K562 treated with DMSO at 1 percent for 24 hours (cell line): ENCODE results near the gene PRAMEF18. TPM values are rescaled to one million over a fixed set of nuclear protein-coding genes. Genes with fewer than 3 reads are reported as not detected.

Experiments
- total RNA-seq: library from RNA; unstranded; fragments of 300-600 nt; gene quantifications from 2 replicates; pipeline ENCODE4 v1.2.3, GENCODE V29; 2022; ENCODE audit warnings: low read depth; ENCODE audit not compliant: insufficient read depth

PRAMEF18 gene
- total RNA-seq, result not detected in 2 replicates

DNA sequence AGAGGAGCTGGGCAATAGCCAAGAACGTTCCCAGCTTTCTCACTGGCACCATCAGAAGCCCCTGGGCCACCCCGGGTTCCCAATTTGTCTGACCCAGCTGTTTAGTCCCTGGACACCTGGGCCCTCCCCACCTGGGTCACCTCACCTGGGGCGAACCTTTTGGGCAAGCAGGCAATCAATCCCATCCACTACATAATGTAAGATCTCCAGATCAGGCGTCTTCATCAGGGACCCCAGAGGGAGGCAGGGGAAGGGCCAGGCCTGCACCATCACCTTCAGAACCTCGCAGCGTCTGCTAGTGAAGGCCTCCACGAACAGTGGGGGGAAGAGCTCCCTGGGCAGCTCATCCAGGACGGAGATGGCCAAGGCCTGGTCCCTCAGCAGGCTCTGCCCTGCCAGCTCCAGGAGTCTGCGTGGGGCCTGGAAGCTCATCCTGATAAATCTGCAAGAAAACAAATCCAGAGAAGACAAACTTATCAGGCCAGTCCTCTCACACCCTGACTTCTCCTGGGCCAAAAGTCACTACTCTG is at the start of gene PRAMEF18:
TSS of gene PRAMEF18 (minus strand) at position 480 of the 530 bp plus-strand sequence. CDS start at position 432, 48 bp downstream.

DNA sequence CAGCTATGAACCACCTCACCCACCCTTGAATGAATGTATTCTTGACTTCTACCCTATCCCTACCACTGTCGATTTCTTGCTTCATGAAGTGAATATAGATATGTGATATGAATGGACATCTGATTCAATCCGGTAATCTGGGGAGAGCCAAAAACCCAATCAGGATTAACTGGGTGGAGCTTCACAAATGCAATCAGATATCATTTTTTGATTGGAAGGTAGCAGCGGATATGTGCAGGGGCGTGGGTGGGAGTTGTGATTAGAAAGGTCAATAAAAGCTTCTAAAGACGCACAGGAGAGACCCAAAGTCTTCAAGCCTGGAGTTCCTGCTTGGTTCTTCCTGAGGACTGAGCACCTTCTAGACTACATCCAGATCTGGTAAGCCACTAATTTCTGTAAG is 27.9 kb upstream of the PRAMEF18 start, which contains the start of gene PRAMEF5:
TSS of gene PRAMEF5 (plus strand) at position 301 of the 400 bp plus-strand sequence. CDS start 5,071 bp downstream, outside the sequence.

GRCh38 chr1:13201309-13201708 is 24.6 kb downstream of the PRAMEF18 start, which contains the start of gene PRAMEF13:
TSS of gene PRAMEF13 (minus strand) at chr1:13201409. CDS start at chr1:13199589, 1,820 bp downstream.

Other genes with a start within 250 kb of the PRAMEF18 start
- not detected in 2 replicates for gene PRAMEF27, start 169.6 kb downstream of the PRAMEF18 start, total RNA-seq
- gene HNRNPCL3, start 165.4 kb downstream of the PRAMEF18 start, total RNA-seq, result not detected in 2 replicates
- not detected in 2 replicates for gene PRAMEF25, start 155.4 kb downstream of the PRAMEF18 start, total RNA-seq
- not detected in 2 replicates for gene HNRNPCL2, start 109.3 kb downstream of the PRAMEF18 start, total RNA-seq
- not detected in 2 replicates for gene PRAMEF26, start 70.1 kb downstream of the PRAMEF18 start, total RNA-seq
- gene HNRNPCL4, start 60.5 kb downstream of the PRAMEF18 start, total RNA-seq, result not detected in 2 replicates
- gene PRAMEF9, start 54.3 kb downstream of the PRAMEF18 start, total RNA-seq, result not detected in 2 replicates
- not detected in 2 replicates for gene PRAMEF13, start 24.7 kb downstream of the PRAMEF18 start, total RNA-seq
- not detected in 2 replicates for gene PRAMEF5, start 28.0 kb upstream of the PRAMEF18 start, total RNA-seq
- 0.21 TPM in 1 of 2 replicates, not detected in the other for gene PRAMEF8, start 59.0 kb upstream of the PRAMEF18 start, total RNA-seq
- not detected in 2 replicates for gene PRAMEF33, start 77.4 kb upstream of the PRAMEF18 start, total RNA-seq
- not detected in 2 replicates for gene PRAMEF15, start 89.4 kb upstream of the PRAMEF18 start, total RNA-seq
- not detected in 2 replicates for gene PRAMEF14, start 121.0 kb upstream of the PRAMEF18 start, total RNA-seq
- gene PRAMEF19, start 145.8 kb upstream of the PRAMEF18 start, total RNA-seq, result not detected in 2 replicates
- gene PRAMEF17, start 163.5 kb upstream of the PRAMEF18 start, total RNA-seq, result not detected in 2 replicates
- not detected in 2 replicates for gene PRAMEF20, start 184.3 kb upstream of the PRAMEF18 start, total RNA-seq